ENCODE data around the gene PAFAH2.
A peak's percentile ranks its signal among the peaks of the same experiment; 100 is the strongest.
"Not testable (repeated sequence)": the region's sequence is repeated elsewhere in the genome, so short reads cannot be mapped to it uniquely, and the experiment has no call there.

The PAFAH2 gene

DNA sequence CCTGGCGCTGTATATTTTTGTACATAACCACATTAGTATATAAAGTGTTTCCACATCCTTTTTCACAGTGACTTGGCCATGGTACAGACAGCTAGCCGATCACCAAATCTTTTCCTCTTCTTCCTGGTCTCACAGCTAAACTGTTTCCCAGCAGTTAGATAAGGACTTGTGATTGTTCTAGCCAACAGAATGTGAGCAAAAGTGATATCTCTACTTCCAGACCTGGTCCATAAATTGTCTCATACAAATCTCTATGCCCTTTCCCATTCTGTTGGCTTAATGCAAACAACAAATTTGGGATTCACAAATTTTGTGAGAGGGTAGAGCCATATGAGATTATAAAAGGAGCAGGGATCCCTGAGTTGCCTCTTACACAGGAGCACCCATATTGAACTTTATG, 19.5 kb downstream of the PAFAH2 start:
- DNase-seq = no peak

DNA sequence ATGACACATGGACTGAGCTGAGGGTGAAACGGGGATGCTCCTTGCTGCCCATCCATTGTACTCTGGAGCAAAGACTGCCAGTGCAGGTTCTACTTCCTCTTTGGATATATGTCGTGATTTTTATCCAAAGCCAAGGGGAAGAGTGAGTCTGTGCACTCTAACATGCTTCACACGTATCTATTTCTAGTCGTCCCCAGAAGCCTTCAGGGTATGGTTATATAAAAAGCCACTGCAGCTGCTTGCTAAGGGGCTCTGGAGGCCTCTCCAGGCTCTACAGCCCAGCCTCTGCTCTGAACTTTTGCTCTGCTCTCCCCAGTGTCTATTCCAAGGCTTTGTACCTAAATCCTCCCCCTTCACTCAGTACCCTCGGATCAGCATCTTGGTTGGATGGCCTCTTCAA, 20.1 kb downstream of the PAFAH2 start:
- DNase-seq = no peak

DNA sequence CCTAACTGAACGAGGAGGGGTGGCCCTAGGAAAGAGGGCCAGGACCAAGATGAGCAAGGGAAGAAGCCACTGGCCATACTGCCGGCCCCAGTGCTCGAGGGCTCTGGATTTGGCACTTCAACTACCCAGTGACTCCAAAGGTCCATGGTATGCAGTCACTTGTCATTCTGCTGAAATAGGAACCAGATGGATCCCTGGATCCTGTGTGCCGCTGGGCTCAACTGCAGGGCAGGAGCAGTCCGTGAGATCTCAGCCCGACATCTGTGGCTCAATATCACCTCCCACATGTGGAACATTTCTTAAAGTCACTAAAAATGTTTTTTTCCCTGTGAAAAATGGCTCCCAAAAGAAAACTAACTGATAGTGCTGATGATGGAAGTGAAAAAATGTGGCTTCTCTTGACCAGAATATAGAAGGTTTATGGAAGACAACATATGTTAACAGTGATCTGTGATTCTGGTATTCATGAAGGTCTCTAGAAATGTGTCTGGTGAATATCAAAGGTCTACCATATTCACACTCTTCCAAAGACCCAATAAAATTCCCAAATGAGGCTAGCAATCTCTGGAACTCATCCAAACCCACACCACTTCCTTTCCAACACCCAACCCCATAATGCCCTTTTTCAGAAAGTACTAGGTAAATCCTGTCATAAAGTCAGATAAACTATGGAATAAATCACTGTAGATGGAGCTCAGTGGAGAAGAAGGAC, 24.1 kb downstream of the PAFAH2 start:
- DNase-seq = no peak

DNA sequence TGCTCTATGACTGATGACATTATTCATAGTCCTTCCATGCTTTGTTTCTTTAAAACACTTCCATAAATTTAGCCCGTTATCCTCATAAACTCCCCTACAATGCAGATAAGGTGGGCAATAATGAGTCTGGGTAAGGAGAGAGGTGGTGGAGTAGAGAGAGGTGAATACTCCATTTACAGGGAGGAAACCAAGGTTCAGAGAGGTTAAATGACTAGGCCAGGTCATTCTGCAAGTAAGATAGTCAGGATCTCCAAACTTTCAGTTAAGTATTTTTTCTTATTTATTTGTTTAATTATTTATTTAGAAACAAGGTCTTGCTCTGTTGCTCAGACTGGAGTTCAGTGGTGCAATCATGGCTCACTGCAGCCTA, 26.1 kb downstream of the PAFAH2 start:
- DNase-seq = no peak

DNA sequence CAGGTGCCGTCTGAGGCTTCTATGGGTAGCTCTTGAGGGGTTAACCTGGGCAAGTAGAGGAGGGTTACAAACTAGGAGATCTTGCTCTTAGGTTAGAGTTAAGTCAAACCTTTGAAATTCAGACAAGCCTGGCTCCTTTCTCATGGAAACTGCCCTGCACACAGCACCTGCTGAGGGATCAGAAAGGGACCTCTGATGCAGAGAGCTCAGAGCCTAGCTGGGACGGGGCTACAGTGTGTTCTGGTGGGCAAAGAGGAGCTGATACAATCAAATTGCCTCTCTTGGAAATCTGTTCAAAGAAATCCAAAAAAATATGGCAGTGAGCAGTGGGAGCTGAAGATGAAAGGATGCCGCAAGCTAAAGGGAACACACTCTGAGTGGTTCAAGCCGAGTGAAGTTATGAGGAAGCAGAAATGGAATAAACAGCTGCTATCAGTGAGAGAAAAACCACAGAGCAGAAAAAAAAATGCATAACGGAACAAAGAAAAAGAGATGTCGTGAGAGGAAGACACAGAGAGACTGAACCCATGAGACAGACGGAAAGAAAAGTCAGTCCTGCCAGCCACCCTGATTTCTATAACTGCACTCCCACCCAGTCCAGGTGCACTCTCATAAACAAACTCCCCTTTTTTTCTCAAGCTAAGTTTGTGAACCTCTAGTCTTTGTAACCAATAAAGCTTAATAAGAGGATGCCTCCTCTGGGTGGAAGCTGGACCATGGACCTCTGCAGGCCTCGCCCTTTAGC, 26.6 kb downstream of the PAFAH2 start:
- peak; percentile 27 to 29 for DNase-seq

DNA sequence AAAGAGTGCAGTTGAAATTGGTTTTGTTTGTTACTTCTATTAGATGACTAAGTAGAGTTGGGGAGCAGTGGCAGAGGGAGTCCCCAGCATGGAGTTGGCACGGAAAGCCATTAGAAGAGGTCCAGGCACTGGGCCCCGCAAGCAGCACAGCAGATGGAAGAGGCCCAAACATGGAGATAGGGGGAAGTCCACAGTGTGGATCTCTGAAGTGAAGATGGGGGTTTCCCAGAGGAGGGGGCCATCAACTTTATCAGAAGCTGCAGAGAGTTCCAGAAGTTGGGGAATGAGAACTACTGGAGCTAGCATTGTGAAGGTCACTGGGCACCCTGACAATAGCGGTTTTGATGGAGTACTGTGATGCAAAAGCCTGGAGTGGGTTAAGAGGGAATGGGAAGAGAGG, 30.6 kb downstream of the PAFAH2 start:
- no peak for DNase-seq

DNA sequence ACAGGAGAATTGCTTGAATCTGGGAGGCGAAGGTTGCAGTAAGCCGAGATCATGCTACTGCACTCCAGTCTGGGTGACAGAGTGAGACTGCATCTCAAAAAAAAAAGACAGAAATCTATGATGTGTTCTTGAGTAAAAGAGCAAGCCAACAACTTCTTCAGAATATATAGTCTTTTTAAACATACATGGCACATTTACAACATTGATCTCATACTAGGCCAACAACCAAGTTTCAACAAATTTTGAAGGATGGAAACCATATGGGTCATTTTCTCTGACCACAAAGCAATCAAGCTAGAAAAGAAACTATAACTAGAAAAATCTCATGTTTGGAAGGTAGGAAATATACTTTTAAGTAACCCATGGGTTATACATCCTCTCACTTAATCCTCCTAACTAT, 38.3 kb downstream of the PAFAH2 start:
- no peak for DNase-seq

DNA sequence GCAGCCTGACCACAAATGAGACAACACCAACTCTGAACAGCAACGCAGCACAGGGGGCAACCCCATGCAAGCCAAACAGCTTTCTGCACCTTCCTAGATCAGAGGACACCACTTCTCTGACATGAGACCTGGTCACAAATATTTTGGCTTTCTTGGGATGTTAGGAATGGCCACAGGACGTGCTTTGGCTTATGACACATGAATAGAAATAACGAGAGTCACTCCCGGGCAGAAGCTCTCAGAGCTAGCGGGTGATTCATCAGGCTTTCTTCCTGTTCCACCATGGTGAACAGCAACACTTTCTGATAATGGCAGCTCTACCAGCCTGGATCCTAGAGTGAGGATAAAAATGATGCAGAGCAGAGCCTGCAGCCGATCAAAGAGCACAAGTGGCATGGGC, 39.4 kb downstream of the PAFAH2 start:
- no peak for DNase-seq

DNA sequence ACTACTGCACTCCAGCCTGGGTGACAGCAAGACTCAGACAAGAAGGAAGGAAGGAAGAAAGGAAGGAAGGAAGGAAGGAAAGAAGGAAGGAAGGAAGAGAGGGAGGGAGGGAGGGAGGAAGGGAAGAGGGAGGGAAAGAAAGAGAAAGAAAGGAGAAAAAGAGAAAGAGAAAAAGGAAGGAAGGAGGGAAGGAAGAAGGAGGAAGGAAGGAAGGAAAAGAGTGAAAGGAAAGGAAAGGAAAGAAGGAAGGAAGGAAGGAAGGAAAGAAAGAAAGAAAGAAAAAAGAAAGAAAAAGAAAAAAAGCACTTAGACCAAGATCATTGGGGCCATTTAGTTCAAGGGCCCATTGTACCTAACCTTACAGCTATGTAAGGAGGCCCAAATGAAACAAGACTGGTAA, 42.3 kb downstream of the PAFAH2 start:
- DNase-seq = no peak

DNA sequence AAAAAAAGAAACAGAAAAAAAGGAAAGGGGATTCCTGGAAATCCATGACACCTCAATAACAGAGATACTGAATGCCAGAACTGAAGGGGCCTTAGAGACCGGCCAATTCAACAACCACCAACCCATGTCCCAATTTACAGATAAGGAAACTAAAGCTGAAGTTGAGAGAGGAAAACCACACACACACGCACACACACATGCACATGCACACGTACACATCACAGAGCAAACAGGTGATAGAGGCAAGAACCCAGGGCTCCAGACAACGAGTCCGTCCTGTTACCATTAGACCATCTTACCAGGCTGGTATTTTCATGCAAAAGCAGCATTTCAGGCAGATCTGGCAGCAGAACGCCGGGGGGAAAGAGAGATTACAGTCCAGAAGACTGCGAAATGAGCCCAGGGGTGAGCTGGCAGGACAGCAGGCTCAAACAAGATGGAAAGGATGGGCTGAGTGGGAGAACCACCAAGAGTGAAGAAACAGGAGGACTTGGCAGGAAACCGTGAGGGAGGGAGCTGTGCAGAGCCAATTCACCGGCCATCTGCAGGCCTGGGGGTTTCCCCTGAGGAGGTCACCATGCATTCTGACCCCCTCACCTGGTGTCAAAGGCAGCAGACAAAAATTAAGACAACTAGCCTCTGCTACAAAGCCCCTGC, 43.5 kb downstream of the PAFAH2 start:
- no peak for DNase-seq

DNA sequence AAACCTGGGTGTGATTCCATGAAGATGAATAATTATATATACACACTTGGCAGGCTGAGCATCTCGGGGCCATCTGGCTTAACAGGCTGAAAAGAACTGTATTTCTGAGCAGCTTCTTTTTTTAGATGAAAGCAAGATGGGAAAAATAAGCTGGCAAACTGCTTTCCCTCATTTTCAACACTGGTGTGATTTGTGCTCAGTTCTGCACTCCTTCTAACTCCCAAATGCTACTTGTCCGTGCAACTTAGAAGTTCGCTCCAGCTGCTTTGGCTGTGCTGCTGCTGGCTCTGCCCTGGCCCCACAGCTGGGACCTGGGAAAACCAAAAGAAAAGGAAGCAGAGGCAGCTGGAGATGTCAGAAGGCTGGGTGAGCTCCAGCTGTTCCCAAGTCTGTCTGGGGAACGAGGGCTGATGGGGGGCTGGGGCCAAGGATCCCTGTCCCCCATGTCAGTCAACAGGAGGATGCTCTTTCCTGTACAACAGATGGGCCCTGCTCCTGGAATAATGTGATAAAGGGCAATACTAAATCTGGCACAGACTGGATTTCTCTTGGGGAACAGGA, 44.9 kb downstream of the PAFAH2 start:
- DNase-seq = no peak

DNA sequence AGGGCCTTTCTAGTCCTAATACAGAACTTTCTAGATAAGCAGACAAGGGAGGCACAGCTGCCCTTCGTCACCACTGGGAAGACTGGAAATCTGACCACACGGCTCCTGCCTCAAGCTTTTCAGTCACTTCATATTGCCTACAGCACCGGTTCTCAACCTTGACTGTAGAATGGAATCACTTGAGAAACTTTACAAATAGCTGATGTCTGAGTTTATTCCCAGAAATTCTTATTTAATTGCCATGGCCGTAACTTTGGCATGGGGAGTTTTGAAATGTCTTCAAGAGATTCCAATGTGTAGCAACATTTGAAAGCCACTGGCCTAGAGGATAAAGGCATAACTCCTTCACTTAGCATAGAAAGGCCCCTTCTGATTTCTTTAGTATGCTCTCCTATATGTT, 49.2 kb downstream of the PAFAH2 start:
- no peak for DNase-seq

DNA sequence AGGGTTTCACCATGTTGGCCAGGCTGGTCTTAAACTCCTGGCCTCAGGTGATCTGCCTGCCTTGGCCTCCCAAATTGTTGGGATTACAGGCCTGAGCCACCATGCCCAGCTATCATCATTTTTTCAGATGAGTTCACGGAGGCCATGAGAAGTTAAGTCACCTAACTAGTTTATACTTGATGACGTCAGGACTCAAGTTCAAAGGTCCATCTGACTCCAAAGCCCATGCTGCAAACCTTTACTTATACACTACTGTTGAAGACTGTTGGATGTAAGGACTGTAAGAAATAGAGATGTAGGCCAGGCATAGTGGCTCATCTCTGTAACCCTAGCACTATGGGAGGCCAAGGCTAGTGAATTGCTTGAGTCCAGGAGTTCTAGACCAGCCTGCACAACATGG, 50.8 kb downstream of the PAFAH2 start:
- no peak for DNase-seq

DNA sequence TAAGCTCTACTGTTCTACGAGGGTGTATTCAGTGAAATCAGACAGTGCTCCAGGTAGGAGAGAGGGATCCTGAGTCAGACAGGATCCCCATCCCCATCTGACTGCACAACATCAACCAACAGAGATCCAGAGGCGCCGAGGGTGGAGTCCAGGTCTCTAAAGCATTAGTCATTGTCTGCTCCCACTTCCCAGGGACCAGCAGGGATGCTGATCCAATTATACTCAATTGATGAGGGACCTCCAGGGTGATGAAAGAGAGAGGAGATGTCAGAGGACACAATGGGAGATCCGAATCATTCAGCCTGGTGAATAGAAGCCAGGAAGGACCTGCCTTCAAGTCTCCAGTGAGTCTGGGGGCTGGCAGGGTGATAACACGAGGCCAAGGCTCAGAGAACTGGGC, 52.1 kb downstream of the PAFAH2 start:
- no peak for DNase-seq

DNA sequence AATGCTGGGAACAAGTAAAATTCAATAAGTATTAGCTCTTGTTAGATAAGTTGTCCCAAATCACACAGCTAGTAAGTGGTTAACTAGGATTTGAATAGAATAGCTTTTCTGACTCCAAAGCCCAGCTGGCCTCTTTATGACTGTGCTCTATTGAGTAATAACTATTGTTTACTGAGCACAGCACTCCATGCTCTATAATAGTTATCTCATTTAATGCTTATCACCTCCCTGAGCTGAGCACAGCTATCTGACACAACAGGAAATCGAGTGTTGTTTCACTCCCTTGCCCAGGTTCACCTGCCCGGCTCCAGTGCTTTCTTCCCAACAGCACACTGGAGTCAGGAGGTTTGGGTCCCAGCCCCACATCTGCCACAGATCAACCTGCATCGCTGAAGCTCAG, 52.9 kb downstream of the PAFAH2 start:
- no peak for DNase-seq

DNA sequence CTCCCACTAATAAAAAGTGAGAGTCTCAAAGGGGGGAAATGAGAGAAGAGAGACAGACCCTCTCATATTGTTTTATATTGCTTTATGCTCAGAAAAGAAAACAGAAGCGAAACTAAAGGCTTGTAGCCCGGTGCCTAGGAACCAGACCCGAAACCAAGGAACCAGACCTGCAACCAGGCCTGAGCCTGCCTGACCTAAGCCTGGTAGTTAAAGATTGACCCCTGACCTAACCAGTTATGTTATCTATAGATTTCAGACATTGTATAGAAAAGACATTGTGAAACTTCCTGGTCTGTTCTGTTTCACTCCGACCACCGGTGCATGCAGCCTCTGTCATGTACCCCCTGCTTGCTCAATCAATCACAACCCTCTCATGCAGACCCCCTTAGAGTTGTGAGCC, 54.4 kb downstream of the PAFAH2 start:
- DNase-seq = not testable (repeated sequence)

DNA sequence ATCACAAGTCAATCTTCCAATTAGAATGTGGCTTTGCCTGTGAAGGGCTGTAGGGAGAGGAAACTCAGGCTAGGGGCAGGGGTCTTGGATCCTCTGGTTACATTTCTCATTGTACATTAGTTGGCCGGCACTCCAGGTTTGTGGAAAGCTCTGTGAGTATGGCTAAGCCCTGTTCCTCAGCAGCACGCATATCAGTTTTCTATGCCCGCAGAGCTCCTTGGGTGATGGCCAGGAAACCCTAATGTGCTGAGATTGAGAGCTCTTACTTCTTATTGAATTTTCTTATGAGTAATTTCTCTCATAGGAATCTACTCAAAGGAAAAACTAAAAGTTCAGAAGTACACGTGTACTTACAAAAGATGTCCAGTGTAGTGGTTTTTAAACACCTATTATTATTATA, 60.9 kb downstream of the PAFAH2 start:
- no peak for DNase-seq

DNA sequence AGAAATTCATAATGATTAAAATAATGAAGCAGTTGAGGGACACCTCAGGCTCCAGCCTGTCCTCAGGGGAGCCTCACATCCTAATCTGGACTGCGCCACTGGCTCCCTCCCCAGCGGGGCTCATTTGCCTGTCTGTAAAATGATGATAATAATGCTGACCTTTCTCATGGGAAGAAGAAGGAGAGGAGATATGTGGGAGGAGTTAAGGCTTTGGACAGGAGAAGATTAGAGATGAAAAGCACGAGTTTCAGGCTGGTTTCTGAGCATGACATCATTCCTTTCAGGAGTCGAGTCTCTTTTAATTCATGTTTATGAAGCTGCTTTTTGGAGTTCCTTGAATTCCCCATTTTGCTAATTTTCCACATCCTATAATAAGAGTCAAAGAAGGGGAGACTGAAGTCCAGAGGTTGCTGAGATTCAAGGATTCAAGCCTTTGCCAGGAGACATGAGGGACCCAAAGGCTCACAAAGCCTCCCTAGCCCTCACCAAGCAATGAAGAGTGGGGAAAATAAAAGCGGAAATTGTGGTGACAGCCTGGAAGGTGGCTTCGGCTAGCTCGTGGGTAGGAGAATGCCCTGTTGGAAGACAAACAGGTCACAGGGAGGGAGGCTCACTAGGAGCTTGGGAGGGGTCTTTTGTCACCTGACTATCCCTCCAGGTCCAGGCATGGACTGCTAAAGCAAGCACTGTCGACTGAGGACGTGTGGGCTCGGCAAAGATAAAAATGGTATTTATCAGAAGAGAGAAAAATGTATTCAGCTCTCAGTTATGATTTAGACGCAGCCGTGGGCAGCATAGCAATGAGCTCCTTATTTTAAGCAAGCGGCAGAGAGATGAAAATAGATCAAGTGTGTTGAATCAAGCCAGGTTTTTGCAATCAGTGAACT, 64.1 kb downstream of the PAFAH2 start:
- no peak for DNase-seq

DNA sequence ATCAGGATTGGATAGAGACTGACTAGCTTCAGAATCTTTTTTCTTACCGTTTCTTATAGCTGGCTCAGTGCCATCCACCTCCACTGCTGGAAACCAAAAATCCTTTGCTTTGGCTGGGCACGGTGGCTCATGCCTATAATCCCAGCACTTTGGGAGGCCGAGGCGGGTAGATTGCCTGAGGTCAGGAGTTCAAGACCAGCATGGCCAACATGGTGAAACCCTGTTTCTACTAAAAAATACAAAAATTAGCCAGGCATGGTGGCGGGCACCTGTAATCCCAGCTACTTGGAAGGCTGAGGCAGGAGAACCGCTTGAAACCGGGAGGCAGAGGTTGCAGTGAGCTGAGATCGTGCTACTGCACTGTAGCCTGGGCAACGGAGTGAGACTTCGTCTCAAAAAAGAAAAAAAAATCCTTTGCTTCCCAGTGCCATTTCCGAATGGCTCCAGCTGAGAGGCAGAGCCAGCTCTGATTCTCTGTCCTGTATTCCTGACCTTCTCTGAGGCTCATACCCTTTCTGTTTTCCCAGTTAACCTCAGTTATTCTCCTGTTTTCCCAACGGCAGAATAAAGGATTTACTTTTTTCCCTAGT, 65.0 kb downstream of the PAFAH2 start:
- DNase-seq = not testable (repeated sequence)

DNA sequence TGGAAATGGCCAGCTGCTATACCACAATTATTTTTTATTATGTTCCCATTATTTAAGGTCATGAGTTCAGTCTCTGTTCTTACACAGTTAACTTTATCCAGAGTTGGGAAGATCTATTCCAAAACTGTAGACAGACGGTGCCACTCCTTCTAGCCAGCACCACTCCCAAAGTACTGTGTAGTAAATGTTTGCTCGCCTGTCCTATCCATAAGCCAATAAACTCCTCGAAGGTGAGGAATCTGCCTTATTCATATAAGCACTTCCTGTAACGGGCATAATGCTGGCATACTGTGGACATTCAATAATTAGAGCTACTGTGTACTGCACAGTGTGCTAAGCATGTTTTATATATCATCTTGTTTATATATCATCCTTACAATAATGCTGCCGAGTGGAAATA, 65.5 kb downstream of the PAFAH2 start:
- DNase-seq = no peak

DNA sequence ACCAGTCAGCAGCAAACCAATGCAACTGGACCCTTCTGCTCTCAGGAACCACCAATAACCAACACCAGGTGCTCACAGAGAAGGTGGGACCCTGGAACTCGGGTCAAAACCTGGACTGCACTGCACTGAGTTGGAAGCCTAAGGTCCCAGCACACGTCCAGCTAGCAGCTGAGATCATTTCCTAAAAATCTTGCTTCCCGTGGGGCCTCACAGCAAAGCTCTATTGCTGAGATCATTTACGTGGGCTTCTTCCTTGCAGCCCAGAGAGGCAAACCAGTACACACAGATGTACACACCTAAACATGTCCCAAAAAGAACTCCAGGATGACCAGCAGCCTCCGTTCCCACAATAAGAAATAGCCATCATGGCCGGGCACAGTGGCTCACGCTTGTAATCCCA, 68.8 kb downstream of the PAFAH2 start:
- no peak for DNase-seq

DNA sequence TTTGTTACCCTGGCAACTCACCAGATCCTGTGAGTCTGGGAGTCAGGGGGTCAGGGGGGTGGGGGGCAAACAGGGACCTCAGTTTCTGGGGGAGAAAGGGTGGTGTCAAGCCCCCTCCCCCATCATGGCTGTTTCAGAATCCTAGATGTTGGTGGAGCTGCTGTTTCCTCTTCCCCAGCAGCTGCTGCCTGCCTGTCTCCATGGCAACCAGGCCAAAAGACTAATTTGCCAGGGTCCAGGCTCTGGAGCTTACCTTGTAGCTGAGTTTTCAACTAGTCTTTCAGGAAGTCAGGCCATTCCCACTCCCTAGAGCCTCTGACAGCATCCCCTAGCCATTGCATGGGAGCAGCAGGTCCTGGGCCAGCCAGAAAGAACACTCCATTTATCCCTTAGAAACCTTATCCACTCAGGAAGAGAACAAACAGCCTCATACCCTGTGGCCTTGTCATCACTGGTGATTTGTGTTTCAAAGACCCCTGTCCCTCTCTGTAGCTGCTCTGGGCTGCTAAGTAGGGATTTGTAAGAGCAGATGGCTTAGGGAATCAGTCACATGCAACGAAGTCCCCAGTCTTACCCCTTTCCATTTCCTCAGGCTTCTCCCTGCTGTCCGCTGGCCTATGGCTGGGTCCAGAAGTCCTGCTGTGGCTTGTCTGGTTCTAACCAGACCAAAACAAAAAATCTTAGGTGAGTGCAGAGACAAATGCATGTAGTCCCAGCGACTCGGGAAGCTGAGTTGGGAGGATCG, 70.2 kb downstream of the PAFAH2 start:
- no peak for DNase-seq
